Neuronal stem cell (in vitro differentiated cells): Measurements from ENCODE around the gene FHIT.
A peak's percentile ranks its signal among the peaks of the same experiment; 100 is the strongest.

ENCODE experiments used
- DNase-seq: peaks from one replicate; pipeline ENCODE4 v3.0.0-alpha.2; 2013; ENCODE audit warnings: low spot score
- H2AFZ ChIP-seq: one replicate; pipeline ENCODE4 v1.6.1; 2013; ENCODE audit warnings: mild to moderate bottlenecking, low read length, inconsistent platforms
- H2AK5ac ChIP-seq: 2 replicates; pipeline ENCODE4 v1.6.1; 2013; ENCODE audit warnings: low read depth, mild to moderate bottlenecking, inconsistent platforms, low read length, moderate library complexity, mixed read lengths
- H2BK120ac ChIP-seq: 2 replicates; pipeline ENCODE4 v1.6.1; 2013; ENCODE audit warnings: low read depth, mild to moderate bottlenecking, inconsistent platforms, low read length, moderate library complexity, mixed read lengths
- H2BK12ac ChIP-seq: one replicate; pipeline ENCODE4 v1.6.1; 2013; ENCODE audit warnings: low read length, inconsistent platforms
- H2BK15ac ChIP-seq: 2 replicates; pipeline ENCODE4 v1.6.1; 2013; ENCODE audit warnings: mild to moderate bottlenecking, low read length, inconsistent platforms, mixed read lengths
- H2BK5ac ChIP-seq: one replicate; pipeline ENCODE4 v1.6.1; 2013; ENCODE audit warnings: inconsistent platforms, mild to moderate bottlenecking, low read length, moderate library complexity
- H3K14ac ChIP-seq: one replicate; pipeline ENCODE4 v1.6.1; 2013; ENCODE audit warnings: low read length, inconsistent platforms
- H3K18ac ChIP-seq: 2 replicates; pipeline ENCODE4 v1.6.1; 2013; ENCODE audit warnings: low read length, inconsistent platforms
- H3K23ac ChIP-seq: 2 replicates; pipeline ENCODE4 v1.6.1; 2013; ENCODE audit warnings: low read depth, mild to moderate bottlenecking, mixed read lengths, low read length, inconsistent platforms; ENCODE audit not compliant: poor library complexity
- H3K27ac ChIP-seq: replicated peaks from 3 replicates; pipeline ENCODE4 v1.5.1; 2013; ENCODE audit warnings: low read length, inconsistent platforms
- H3K27me3 ChIP-seq, 3 experiments: 2 replicates each; pipeline ENCODE4 v1.6.1; 2013; ENCODE audit warnings: low read length in 3 of 3, mild to moderate bottlenecking in 2 of 3, inconsistent platforms in 1 of 3, low read depth in 1 of 3, mixed read lengths in 1 of 3, moderate library complexity in 1 of 3; ENCODE audit not compliant: control insufficient read depth in 3 of 3, insufficient read depth in 3 of 3
- H3K36me3 ChIP-seq, 2 donors: replicated peaks in 1 of 2; 2 replicates each; pipeline ENCODE4 v1.6.1; 2013; ENCODE audit warnings: low read length in 2 of 2; ENCODE audit not compliant: control insufficient read depth in 2 of 2, insufficient read depth in 2 of 2
- H3K4ac ChIP-seq: 2 replicates; pipeline ENCODE4 v1.6.1; 2013; ENCODE audit warnings: inconsistent platforms, mild to moderate bottlenecking, low read length, moderate library complexity
- H3K4me1 ChIP-seq, 2 donors: 1 replicate in 1 of 2; 2 replicates in 1 of 2; pipeline ENCODE4 v1.6.1; 2013; ENCODE audit warnings: low read length in 2 of 2, low read depth in 1 of 2; ENCODE audit not compliant: control insufficient read depth in 2 of 2, insufficient read depth in 1 of 2
- H3K4me2 ChIP-seq: one replicate; pipeline ENCODE4 v1.6.1; 2013; ENCODE audit warnings: mild to moderate bottlenecking, low read length, inconsistent platforms; ENCODE audit not compliant: insufficient read depth, poor library complexity, severe bottlenecking
- H3K4me3 ChIP-seq, 2 donors: 2 replicates each; pipeline ENCODE4 v1.5.1; 2013; ENCODE audit warnings: low read length in 2 of 2, mild to moderate bottlenecking in 2 of 2, inconsistent platforms in 1 of 2, moderate library complexity in 1 of 2
- H3K79me1 ChIP-seq: one replicate; pipeline ENCODE4 v1.6.1; 2013; ENCODE audit warnings: low read depth, mild to moderate bottlenecking, inconsistent platforms, low read length, moderate library complexity
- H3K9ac ChIP-seq: one replicate; pipeline ENCODE4 v1.6.1; 2013; ENCODE audit warnings: mild to moderate bottlenecking, low read depth, low read length, inconsistent platforms; ENCODE audit not compliant: poor library complexity
- H3K9me3 ChIP-seq, 2 donors: replicated peaks in 1 of 2; 2 replicates each; pipeline versions ENCODE3 to v1.6.1; 2013; ENCODE audit warnings: low read length in 2 of 2, mild to moderate bottlenecking in 2 of 2, inconsistent platforms in 1 of 2, low read depth in 1 of 2, mixed read lengths in 1 of 2, moderate library complexity in 1 of 2; ENCODE audit not compliant: control insufficient read depth in 2 of 2, insufficient read depth in 1 of 2
- H4K8ac ChIP-seq: one replicate; pipeline ENCODE4 v1.6.1; 2013; ENCODE audit warnings: low read depth, mild to moderate bottlenecking, inconsistent platforms, low read length, moderate library complexity
- H4K91ac ChIP-seq: one replicate; pipeline ENCODE4 v1.6.1; 2013; ENCODE audit warnings: low read length, low read depth, mild to moderate bottlenecking, inconsistent platforms; ENCODE audit not compliant: poor library complexity
- WGBS, 2 donors: extraction: QIAGEN DNeasy Blood & Tissue Kit; methylation state at CpG; one replicate each; pipeline ENCODE4 v1.1.7; 2013; ENCODE audit warnings: missing lambda C conversion rate in 2 of 2, mixed read lengths in 1 of 2; ENCODE audit not compliant: insufficient read length in 2 of 2, insufficient replicate concordance in 1 of 2; ENCODE audit errors: extremely low coverage in 2 of 2; 5-methylcytosine and 5-hydroxymethylcytosine counted together

FHIT gene

GRCh38 chr3:60877188-60877587 lies 374.1 kb downstream of the FHIT start:
- DNase-seq = no peak
- WGBS, 2 donors = no CpG with 5 or more reads among the region's 1 CpG
- H3K4me2 ChIP-seq = no peak overlapping the region

DNA sequence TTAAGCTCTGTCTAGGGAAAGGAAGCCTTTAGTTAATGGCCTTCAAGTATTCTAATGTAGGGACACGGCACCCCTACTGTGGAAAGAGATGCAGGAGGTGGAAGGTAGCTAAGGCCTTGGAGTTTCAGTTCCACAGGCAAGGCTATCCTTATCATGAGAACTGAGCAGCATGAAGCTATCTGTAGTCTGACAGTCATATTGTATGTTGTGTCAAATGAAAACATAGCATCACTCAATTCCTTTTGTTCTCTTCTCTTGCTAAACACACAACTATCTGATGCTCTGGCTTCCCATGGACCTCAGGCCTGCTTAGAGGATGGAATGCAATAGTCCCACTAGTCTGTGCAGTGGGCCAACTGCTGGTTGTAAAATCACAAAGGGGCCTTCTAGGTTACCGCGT lies 380.9 kb downstream of the FHIT start:
- no peak overlapping the region for H2BK15ac ChIP-seq
- H3K27ac ChIP-seq = no peak overlapping the region
- no peaks in the 10 kb centered on the region for H3K36me3 ChIP-seq
- no peak overlapping the region for H2BK5ac ChIP-seq
- no CpG with 5 or more reads among the region's 3 CpGs for WGBS, 2 donors
- H4K8ac ChIP-seq = no peak overlapping the region
- H2BK12ac ChIP-seq = no peak overlapping the region
- H4K91ac ChIP-seq = no peak overlapping the region
- no peak overlapping the region for H3K4ac ChIP-seq
- H3K9ac ChIP-seq = no peak overlapping the region
- H2AK5ac ChIP-seq = no peak overlapping the region
- peaks cover 1 to 2% of the 10 kb centered on the region in 2 donors for H3K4me1 ChIP-seq
- H3K23ac ChIP-seq = no peak overlapping the region
- H3K4me2 ChIP-seq = no peak overlapping the region
- H2AFZ ChIP-seq = no peak overlapping the region
- H3K4me3 ChIP-seq = no peak overlapping the region
- no peak overlapping the region for H3K14ac ChIP-seq
- no peak for DNase-seq
- no peaks in the 10 kb centered on the region for H3K27me3 ChIP-seq
- H3K9me3 ChIP-seq = peaks cover 0 to 2% of the 10 kb centered on the region in 2 donors
- no peaks in the 10 kb centered on the region for H3K79me1 ChIP-seq
- no peak overlapping the region for H2BK120ac ChIP-seq
- no peak overlapping the region for H3K18ac ChIP-seq

More at GRCh38 chr3:60877188-60877587, 374.1 kb downstream of the FHIT start:
- H3K14ac ChIP-seq = no peak overlapping the region
- H4K91ac ChIP-seq = no peak overlapping the region
- H3K79me1 ChIP-seq = no peaks in the 10 kb centered on the region
- H3K9me3 ChIP-seq = peaks cover 2 to 5% of the 10 kb centered on the region in 2 donors
- H3K36me3 ChIP-seq = no peaks in the 10 kb centered on the region
- no peak overlapping the region for H4K8ac ChIP-seq
- H2BK120ac ChIP-seq = no peak overlapping the region
- H3K27ac ChIP-seq = no peak overlapping the region
- no peak overlapping the region for H3K23ac ChIP-seq
- no peaks in the 10 kb centered on the region for H3K27me3 ChIP-seq
- H2AK5ac ChIP-seq = no peak overlapping the region
- no peak overlapping the region for H3K4me3 ChIP-seq
- H2BK5ac ChIP-seq = no peak overlapping the region
- H2BK12ac ChIP-seq = peak overlapping the region; percentile 16
- H3K4me1 ChIP-seq = peaks cover 1 to 2% of the 10 kb centered on the region in 2 donors
- no peak overlapping the region for H2BK15ac ChIP-seq
- H3K18ac ChIP-seq = no peak overlapping the region
- no peak overlapping the region for H2AFZ ChIP-seq
- no peak overlapping the region for H3K9ac ChIP-seq
- H3K4ac ChIP-seq = no peak overlapping the region

- Histone ChIP-seq H3K4me2 (no peak overlapping the region), H2BK15ac (no peak overlapping the region), H2AK5ac (no peak overlapping the region), H3K9me3 (no peaks in the 10 kb centered on the region), H2BK120ac (no peak overlapping the region), H3K79me1 (no peaks in the 10 kb centered on the region), H3K27ac (no peak overlapping the region), H2AFZ (no peak overlapping the region), H3K4me3 (no peak overlapping the region), H3K23ac (no peak overlapping the region), H3K9ac (no peak overlapping the region), H4K91ac (no peak overlapping the region), H3K27me3 (no peaks in the 10 kb centered on the region), H4K8ac (no peak overlapping the region), H3K4ac (no peak overlapping the region), H2BK12ac (no peak overlapping the region), H2BK5ac (no peak overlapping the region), H3K36me3 (no peaks in the 10 kb centered on the region), H3K18ac (no peak overlapping the region), H3K4me1 (no peaks in the 10 kb centered on the region), H3K14ac (no peak overlapping the region)
- DNase-seq = no peak
Measured at GRCh38 chr3:60867200-60867599, 384.1 kb downstream of the FHIT start.

GRCh38 chr3:60856257-60857046 lies 394.8 kb downstream of the FHIT start:
- Histone ChIP-seq H3K4ac (no peak overlapping the region), H3K18ac (no peak overlapping the region), H2BK5ac (no peak overlapping the region), H3K9me3 (peaks cover 2% of the 10 kb centered on the region in 2 donors), H3K79me1 (no peaks in the 10 kb centered on the region), H3K4me2 (no peak overlapping the region), H3K27ac (no peak overlapping the region), H3K4me1 (no peaks in the 10 kb centered on the region), H2BK15ac (no peak overlapping the region), H2BK12ac (no peak overlapping the region), H3K27me3 (no peaks in the 10 kb centered on the region), H3K14ac (no peak overlapping the region), H2AFZ (no peak overlapping the region), H2AK5ac (no peak overlapping the region), H3K4me3 (no peak overlapping the region), H3K9ac (no peak overlapping the region), H3K23ac (no peak overlapping the region), H2BK120ac (no peak overlapping the region), H4K91ac (no peak overlapping the region), H4K8ac (no peak overlapping the region), H3K36me3 (no peaks in the 10 kb centered on the region)
- WGBS, 2 donors = no CpG with 5 or more reads among the region's 4 CpGs
- no peak for DNase-seq
